NT2/D1 (cell line): ENCODE data around the gene TIPARP.
"Not testable (repeated sequence)": the region's sequence is repeated elsewhere in the genome, so short reads cannot be mapped to it uniquely, and the experiment has no call there.

Experiments used
- DNase-seq: peaks from one replicate; pipeline ENCODE4 v3.0.0-alpha.2; 2011; ENCODE audit warnings: low read depth, low spot score
- H3K27me3 ChIP-seq: 2 replicates; pipeline ENCODE4 v1.6.0; 2011; ENCODE audit warnings: mild to moderate bottlenecking; ENCODE audit not compliant: insufficient read length, insufficient read depth
- H3K36me3 ChIP-seq: 2 replicates; pipeline ENCODE4 v1.6.1; 2011; ENCODE audit warnings: mild to moderate bottlenecking, low read length, mixed read lengths; ENCODE audit not compliant: insufficient read depth, insufficient read length
- H3K4me1 ChIP-seq: 2 replicates; pipeline ENCODE4 v1.5.1; 2011; ENCODE audit not compliant: insufficient read depth, insufficient read length
- H3K4me3 ChIP-seq: 2 replicates; pipeline ENCODE4 v1.5.1; 2011; ENCODE audit warnings: low read depth; ENCODE audit not compliant: insufficient read length
- H3K9ac ChIP-seq: 2 replicates; pipeline ENCODE4 v1.6.0; 2011; ENCODE audit warnings: low read depth; ENCODE audit not compliant: insufficient read length
- H3K9me3 ChIP-seq: 2 replicates; pipeline ENCODE4 v1.5.1; 2011; ENCODE audit warnings: mild to moderate bottlenecking, low read length; ENCODE audit not compliant: insufficient read depth
- SUZ12 ChIP-seq: IDR thresholded peaks from 2 replicates; pipeline ENCODE4 v1.6.1; 2011; ENCODE audit not compliant: insufficient read length, insufficient read depth; ENCODE audit errors: extremely low read depth
- YY1 ChIP-seq: IDR thresholded peaks from 2 replicates; pipeline ENCODE4 v1.6.1; 2011; ENCODE audit not compliant: insufficient read length, insufficient read depth
- ZNF274 ChIP-seq: IDR thresholded peaks from 2 replicates; pipeline ENCODE4 v1.6.1; 2011; ENCODE audit warnings: mild to moderate bottlenecking, low read depth, low read length

Gene TIPARP

GRCh38 chr3:156728267-156728985, 54.0 kb downstream of the TIPARP start:
- Histone ChIP-seq H3K4me1 (no peaks in the 10 kb centered on the region), H3K36me3 (no peaks in the 10 kb centered on the region), H3K27me3 (no peaks in the 10 kb centered on the region), H3K9ac (no peak overlapping the region), H3K4me3 (no peak overlapping the region), H3K9me3 (no peaks in the 10 kb centered on the region)
- DNase-seq: no peak
- TF ChIP-seq ZNF274 (no peak), SUZ12 (no peak), YY1 (no peak)

GRCh38 chr3:156729460-156730179, 55.2 kb downstream of the TIPARP start:
- no peaks in the 10 kb centered on the region for H3K9me3 ChIP-seq
- no peaks in the 10 kb centered on the region for H3K36me3 ChIP-seq
- H3K4me3 ChIP-seq: no peak overlapping the region
- H3K9ac ChIP-seq: no peak overlapping the region
- no peak for TF ChIP-seq SUZ12
- H3K4me1 ChIP-seq: no peaks in the 10 kb centered on the region
- no peaks in the 10 kb centered on the region for H3K27me3 ChIP-seq
- DNase-seq: no peak

- Histone ChIP-seq H3K4me1 (no peaks in the 10 kb centered on the region), H3K27me3 (no peaks in the 10 kb centered on the region), H3K4me3 (no peak overlapping the region), H3K9ac (no peak overlapping the region), H3K36me3 (no peaks in the 10 kb centered on the region), H3K9me3 (no peaks in the 10 kb centered on the region)
- DNase-seq: no peak
- TF ChIP-seq SUZ12 (no peak), ZNF274 (no peak), YY1 (no peak)
Observed at GRCh38 chr3:156731813-156732212, 57.4 kb downstream of the TIPARP start.

GRCh38 chr3:156732261-156732660, 57.9 kb downstream of the TIPARP start:
- H3K9me3 ChIP-seq: no peaks in the 10 kb centered on the region
- no peak overlapping the region for H3K4me3 ChIP-seq
- no peaks in the 10 kb centered on the region for H3K4me1 ChIP-seq
- no peaks in the 10 kb centered on the region for H3K27me3 ChIP-seq
- no peak for TF ChIP-seq SUZ12
- no peak overlapping the region for H3K9ac ChIP-seq
- no peak for DNase-seq
- no peaks in the 10 kb centered on the region for H3K36me3 ChIP-seq

- no peaks in the 10 kb centered on the region for H3K27me3 ChIP-seq
- no peak overlapping the region for H3K9ac ChIP-seq
- no peaks in the 10 kb centered on the region for H3K4me1 ChIP-seq
- no peaks in the 10 kb centered on the region for H3K9me3 ChIP-seq
- no peaks in the 10 kb centered on the region for H3K36me3 ChIP-seq
- H3K4me3 ChIP-seq: no peak overlapping the region
- no peak for DNase-seq
- no peak for TF ChIP-seq YY1
- TF ChIP-seq ZNF274: no peak
- no peak for TF ChIP-seq SUZ12
Observed at GRCh38 chr3:156732715-156733421, 58.5 kb downstream of the TIPARP start.

- not testable (repeated sequence) for H3K27me3 ChIP-seq, H3K9ac ChIP-seq, H3K4me3 ChIP-seq, H3K4me1 ChIP-seq, H3K36me3 ChIP-seq, DNase-seq, H3K9me3 ChIP-seq
Observed at GRCh38 chr3:156734661-156735060, 60.3 kb downstream of the TIPARP start.

- H3K4me1 ChIP-seq: no peaks in the 10 kb centered on the region
- H3K27me3 ChIP-seq: no peaks in the 10 kb centered on the region
- no peaks in the 10 kb centered on the region for H3K36me3 ChIP-seq
- H3K4me3 ChIP-seq: no peak overlapping the region
- DNase-seq: no peak
- no peak for TF ChIP-seq YY1
- TF ChIP-seq ZNF274: no peak
- no peak for TF ChIP-seq SUZ12
- H3K9ac ChIP-seq: no peak overlapping the region
- H3K9me3 ChIP-seq: no peaks in the 10 kb centered on the region
Observed at GRCh38 chr3:156735471-156735870, 61.1 kb downstream of the TIPARP start.

- not testable (repeated sequence) for DNase-seq, H3K4me3 ChIP-seq, H3K9me3 ChIP-seq, H3K36me3 ChIP-seq, H3K27me3 ChIP-seq, H3K4me1 ChIP-seq, H3K9ac ChIP-seq
Observed at GRCh38 chr3:156737049-156737448, 62.7 kb downstream of the TIPARP start.
